HG02798 (cell line): ENCODE data around the gene F2RL3.

Experiments
- ATAC-seq: cut with Tn5 transposase; IDR thresholded peaks from one replicate; pipeline ENCODE4 v1.9.1; 2021; ENCODE audit warnings: mild to moderate bottlenecking; ENCODE audit not compliant: unreplicated experiment, poor library complexity

The F2RL3 gene

GRCh38 chr19:16888629-16889365 is at the start of gene F2RL3:
Gene F2RL3, plus strand, starts transcription at chr19:16888999. Its CDS starts 191 bp downstream, at chr19:16889190.
- peak; percentile 47 for ATAC-seq

- ATAC-seq, result no peak
Measured at GRCh38 chr19:16841391-16841926, 47.3 kb upstream of the F2RL3 start.

GRCh38 chr19:16846901-16847300 is 41.9 kb upstream of the F2RL3 start:
- ATAC-seq, result no peak

- ATAC-seq, result no peak
Measured at GRCh38 chr19:16847430-16847829, 41.4 kb upstream of the F2RL3 start.

GRCh38 chr19:16849168-16849567 is 39.6 kb upstream of the F2RL3 start:
- ATAC-seq, result no peak

- ATAC-seq, result no peak
Measured at GRCh38 chr19:16850133-16850532, 38.7 kb upstream of the F2RL3 start.

- ATAC-seq, result no peak
Measured at GRCh38 chr19:16851031-16851712, 37.6 kb upstream of the F2RL3 start.

GRCh38 chr19:16853066-16853465 is 35.7 kb upstream of the F2RL3 start:
- ATAC-seq, result no peak

GRCh38 chr19:16856091-16856490 is 32.7 kb upstream of the F2RL3 start:
- ATAC-seq, result no peak

- ATAC-seq, result no peak
Measured at GRCh38 chr19:16859626-16860025, 29.2 kb upstream of the F2RL3 start.

- ATAC-seq, result no peak
Measured at GRCh38 chr19:16860118-16860517, 28.7 kb upstream of the F2RL3 start.

- no peak for ATAC-seq
Measured at GRCh38 chr19:16861011-16861410, 27.8 kb upstream of the F2RL3 start.

GRCh38 chr19:16861834-16862233 is 27.0 kb upstream of the F2RL3 start:
- ATAC-seq, result no peak

GRCh38 chr19:16862826-16863415 is 25.9 kb upstream of the F2RL3 start:
- no peak for ATAC-seq

GRCh38 chr19:16867211-16867610 is 21.6 kb upstream of the F2RL3 start:
- no peak for ATAC-seq

- ATAC-seq, result no peak
Measured at GRCh38 chr19:16868423-16869130, 20.2 kb upstream of the F2RL3 start.

- ATAC-seq, result no peak
Measured at GRCh38 chr19:16869331-16869972, 19.3 kb upstream of the F2RL3 start.

GRCh38 chr19:16871871-16872270 is 16.9 kb upstream of the F2RL3 start:
- no peak for ATAC-seq

- no peak for ATAC-seq
Measured at GRCh38 chr19:16872728-16873127, 16.1 kb upstream of the F2RL3 start.

GRCh38 chr19:16873594-16873993 is 15.2 kb upstream of the F2RL3 start:
- ATAC-seq, result no peak
